BJ (cell line): ENCODE results near the gene ENTR1. TPM values are rescaled to one million over a fixed set of nuclear protein-coding genes. Genes with fewer than 3 reads are reported as not detected.
A peak's percentile ranks its signal among the peaks of the same experiment; 100 is the strongest.

ENCODE experiments used
- CTCF ChIA-PET: fragments of 350-600 bp; formaldehyde crosslinking; extraction: SDS; loops from one replicate; lab custom pipeline; 2021; ENCODE audit warnings: antibody characterized with exemption, inconsistent platforms; lab: Yijun Ruan, JAX
- POLR2A ChIA-PET: fragments of 300-600 bp; sonication (Branson Sonifier 250); formaldehyde crosslinking; extraction: SDS; loops from one replicate; lab custom pipeline; 2021; ENCODE audit warnings: antibody characterized with exemption; lab: Charles Lee
- DNase-seq: peaks from one replicate; pipeline ENCODE4 v3.0.0-alpha.2; 2011; ENCODE audit warnings: low read depth
- H3K27me3 ChIP-seq: 2 replicates; pipeline ENCODE4 v1.6.0; 2011; ENCODE audit warnings: low read length; ENCODE audit not compliant: control insufficient read depth, insufficient read depth
- H3K36me3 ChIP-seq: 2 replicates; pipeline ENCODE4 v1.5.1; 2011; ENCODE audit warnings: low read length; ENCODE audit not compliant: control insufficient read depth, insufficient read depth
- H3K4me3 ChIP-seq: 2 replicates; pipeline ENCODE4 v1.5.1; 2011; ENCODE audit warnings: low read depth, mild to moderate bottlenecking, control low read depth, low read length
- CTCF ChIP-seq: IDR thresholded peaks from 2 replicates; pipeline ENCODE4 v1.5.1; 2011; ENCODE audit warnings: low read depth, mild to moderate bottlenecking, control low read depth, inconsistent platforms, low read length, moderate library complexity; ENCODE audit not compliant: insufficient read depth
- polyA plus RNA-seq: library from polyadenylated mRNA; depleted of rRNA; stranded (reverse); fragments of >200 nt; gene quantifications from 2 replicates; pipeline ENCODE4 v1.2.3, GENCODE V29; 2011

ENTR1 gene
- polyA plus RNA-seq, 1 experiment = 28.0 TPM

DNA sequence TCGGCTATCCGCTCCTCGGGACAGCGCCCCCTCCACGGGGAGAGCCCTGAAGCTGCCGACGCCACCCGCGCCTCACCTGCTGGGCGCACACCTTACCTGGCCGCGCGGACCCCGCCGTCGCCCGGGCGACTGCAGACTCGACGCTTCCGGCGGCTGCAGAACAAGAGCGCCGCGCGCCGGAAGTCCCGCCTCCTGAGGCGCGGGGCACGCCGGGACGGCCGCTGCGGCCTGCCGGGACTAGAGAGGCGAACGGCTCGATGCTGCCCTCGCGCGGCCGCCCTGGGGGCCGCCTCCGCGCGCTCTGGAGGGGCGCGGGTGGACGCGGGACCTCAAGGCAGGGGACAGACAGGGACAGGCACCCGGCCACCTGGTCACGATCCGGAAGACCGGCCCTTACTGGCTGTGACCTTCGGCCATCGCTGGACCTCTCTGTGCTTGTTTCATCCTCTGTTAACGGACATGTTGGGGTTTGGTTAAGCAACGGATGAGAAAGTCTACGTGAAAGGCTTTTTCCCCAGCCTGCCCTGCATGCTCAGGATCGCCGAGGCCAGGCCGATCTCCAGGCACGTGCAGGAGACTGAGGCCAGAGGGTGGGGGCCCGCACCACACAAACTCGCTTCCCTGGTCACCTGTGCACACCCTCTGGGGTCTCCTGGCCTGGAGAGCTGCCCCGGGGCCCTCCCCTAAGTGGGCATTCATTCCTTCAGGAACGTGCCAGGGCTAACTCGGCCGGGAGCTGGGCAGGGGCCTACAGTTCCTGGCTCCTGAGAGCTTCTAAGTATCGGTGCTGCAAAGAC is 10.2 kb downstream of the ENTR1 start, which contains the start of gene SNAPC4:
Gene SNAPC4, minus strand, starts transcription at position 133 of the 797 bp plus-strand sequence. CDS start 1,742 bp downstream, outside the sequence.
- TF ChIP-seq CTCF = peak; percentile 58
- ChIA-PET CTCF (interaction anchor here (0.5 to 6.5 kb wide), 16 partner anchors 9 to 504 kb away, joined by 3 to 84 read pairs (median 4); partner anchors contain the start of genes DNLZ, ENTR1 and PMPCA), POLR2A (no interaction called here)
- H3K27me3 ChIP-seq = no peaks in the 10 kb centered on the region
- peaks cover 27% of the 10 kb centered on the region for H3K36me3 ChIP-seq
- peak within 1 kb of the TSS; percentile 59 for H3K4me3 ChIP-seq
- peak; percentile 17 for DNase-seq

DNA sequence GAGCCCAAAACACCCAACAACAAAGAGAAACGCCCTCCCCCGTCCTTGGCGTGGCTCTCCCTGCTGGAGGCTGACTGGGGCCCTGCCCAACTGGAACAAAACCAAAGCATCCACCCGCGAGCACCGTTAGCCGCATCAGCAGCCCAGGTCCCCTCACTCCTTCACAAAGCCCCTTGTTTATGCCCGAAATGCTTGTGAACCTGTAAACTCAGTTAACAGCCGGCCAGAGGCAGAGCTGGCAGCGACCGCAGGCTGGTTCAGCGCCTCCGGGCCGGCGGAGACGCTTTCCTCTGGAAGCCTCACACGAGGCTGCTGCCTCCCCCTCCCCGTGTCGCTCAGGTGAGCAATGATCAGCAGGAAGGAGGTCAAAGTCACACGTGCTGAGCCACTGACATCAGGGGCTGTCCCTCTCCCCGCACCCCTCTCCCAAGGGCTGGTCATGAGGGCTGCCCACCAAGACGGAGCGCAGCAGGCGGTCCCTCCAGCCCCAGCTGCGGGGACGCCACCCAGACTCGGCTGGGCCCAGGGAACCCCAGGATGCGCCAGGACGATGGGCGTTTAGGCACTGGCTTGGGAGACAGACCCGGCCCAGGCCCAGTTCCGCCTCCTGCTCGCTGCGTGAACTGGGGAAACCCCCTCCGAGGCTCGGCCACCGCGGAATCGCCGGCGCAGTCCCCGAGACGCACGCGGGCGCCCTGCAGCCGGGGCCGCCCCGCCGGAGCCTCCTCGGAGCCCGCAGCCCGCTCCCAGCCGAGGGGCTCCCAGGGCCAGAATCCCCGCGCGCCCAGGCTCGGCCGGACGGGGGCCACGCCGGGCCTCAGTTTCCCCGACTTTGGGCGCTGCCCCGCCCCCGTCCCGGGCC is 11.0 kb downstream of the ENTR1 start:
- ChIA-PET CTCF (interaction anchor here (0.5 to 6.5 kb wide), 6 partner anchors 10 to 505 kb away, joined by 3 to 84 read pairs (median 6); no protein-coding TSS in a partner anchor), POLR2A (no interaction called here)
- Histone ChIP-seq H3K27me3 (no peaks in the 10 kb centered on the region), H3K36me3 (peaks cover 31% of the 10 kb centered on the region), H3K4me3 (peak overlapping the region; percentile 59)
- no peak for DNase-seq
- no peak for TF ChIP-seq CTCF

- ChIA-PET CTCF (interaction anchor here (1.4 to 6.5 kb wide), 4 partner anchors 53 to 92 kb away, joined by 3 to 84 read pairs (median 12); no protein-coding TSS in a partner anchor), POLR2A (no interaction called here)
- Histone ChIP-seq H3K36me3 (peaks cover 38% of the 10 kb centered on the region), H3K4me3 (no peak overlapping the region), H3K27me3 (no peaks in the 10 kb centered on the region)
- TF ChIP-seq CTCF = no peak
- no peak for DNase-seq
These were observed 12.1 kb downstream of the ENTR1 start for GRCh38 chr9:136398286-136398685.

DNA sequence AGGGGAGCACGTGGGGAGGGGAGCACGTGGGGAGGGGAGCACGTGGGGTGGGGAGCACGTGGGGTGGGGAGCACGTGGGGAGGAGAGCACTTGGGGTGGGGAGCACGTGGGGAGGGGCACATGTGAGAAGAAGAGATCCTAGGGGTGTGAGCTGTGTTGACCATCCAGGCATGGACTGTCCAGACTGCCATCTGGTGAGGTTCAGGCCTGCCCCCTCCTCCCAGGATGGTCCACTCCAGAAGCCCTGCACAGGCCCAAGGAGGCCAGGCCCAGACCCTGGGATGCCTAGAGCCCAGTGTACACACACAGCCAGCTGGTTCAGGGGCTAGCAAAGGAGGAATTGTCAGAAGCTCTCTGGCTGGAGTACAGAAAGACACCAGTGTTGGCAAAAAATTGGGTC is 12.8 kb downstream of the ENTR1 start:
- CTCF ChIA-PET = interaction anchor here (1.2 to 2.6 kb wide), 3 partner anchors 52 to 85 kb away, joined by 3 to 17 read pairs (median 7); no protein-coding TSS in a partner anchor
- H3K4me3 ChIP-seq = no peak overlapping the region
- no peak for TF ChIP-seq CTCF
- H3K36me3 ChIP-seq = peaks cover 43% of the 10 kb centered on the region
- H3K27me3 ChIP-seq = no peaks in the 10 kb centered on the region
- no peak for DNase-seq
- POLR2A ChIA-PET = no interaction called here

DNA sequence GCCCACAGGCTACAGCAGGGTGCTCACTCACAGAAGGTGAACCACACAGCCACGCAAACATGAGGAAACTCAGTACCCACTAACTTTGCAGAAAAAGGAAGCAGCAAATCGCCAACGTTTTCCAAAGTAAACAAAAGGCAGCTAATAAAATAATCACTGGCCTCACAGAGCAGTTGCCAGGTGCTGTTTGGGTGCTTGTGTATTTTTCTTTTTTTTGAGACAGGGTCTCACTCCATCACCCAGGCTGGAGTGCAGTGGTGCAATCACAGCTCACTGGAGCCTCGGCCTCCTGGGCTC is 14.2 kb downstream of the ENTR1 start:
- ChIA-PET POLR2A (no interaction called here), CTCF (interaction anchor here (1.1 kb wide), 1 partner anchor 42 kb away, joined by 3 read pairs; no protein-coding TSS in a partner anchor)
- peaks cover 54% of the 10 kb centered on the region for H3K36me3 ChIP-seq
- no peak for TF ChIP-seq CTCF
- H3K27me3 ChIP-seq = no peaks in the 10 kb centered on the region
- no peak overlapping the region for H3K4me3 ChIP-seq
- no peak for DNase-seq
